Heart left ventricle (tissue), 16 donors: ENCODE measurements around the gene COL28A1. TPM values are rescaled to one million over a fixed set of nuclear protein-coding genes. Genes with fewer than 3 reads are reported as not detected.

Source experiments
- ATAC-seq, 4 donors: fragments of 200-7000 bp; cut with Tn5 transposase; one replicate each; pipeline ENCODE4 v1.9.1; 2020 to 2022; ENCODE audit warnings: moderate library complexity in 4 of 4, mild to moderate bottlenecking in 3 of 4, moderate number of reproducible peaks in 1 of 4
- DNase-seq, 5 donors: peaks; one replicate each; pipeline ENCODE4 v3.0.0-alpha.2; 2020
- H3K27ac ChIP-seq, 12 donors: fragments of 200-600 bp; sonication (generic) in 4 of 12; one replicate each; pipeline versions ENCODE4 v1.5.0 to v1.8.0; 2016 to 2022; ENCODE audit warnings: mild to moderate bottlenecking in 2 of 12
- H3K27me3 ChIP-seq, 9 donors: fragments of 200-600 bp; sonication (generic) in 2 of 9; one replicate each; pipeline versions ENCODE4 v1.5.1 to v1.8.0; 2016 to 2022; ENCODE audit warnings: mild to moderate bottlenecking in 3 of 9
- H3K36me3 ChIP-seq, 9 donors: fragments of 200-600 bp; sonication (generic) in 2 of 9; one replicate each; pipeline versions ENCODE4 v1.5.0 to v1.8.0; 2018 to 2022; ENCODE audit warnings: mild to moderate bottlenecking in 2 of 9
- H3K4me1 ChIP-seq, 12 donors: fragments of 200-600 bp; sonication (generic) in 4 of 12; one replicate each; pipeline versions ENCODE4 v1.5.0 to v1.8.0; 2016 to 2022; ENCODE audit warnings: mild to moderate bottlenecking in 3 of 12
- H3K4me3 ChIP-seq, 12 donors: fragments of 200-600 bp; sonication (generic) in 4 of 12; one replicate each; pipeline versions ENCODE4 v1.5.0 to v1.8.0; 2017 to 2022; ENCODE audit warnings: mild to moderate bottlenecking in 9 of 12, moderate library complexity in 4 of 12
- H3K9me3 ChIP-seq, 12 donors: fragments of 200-600 bp; sonication (generic) in 4 of 12; one replicate each; pipeline versions ENCODE4 v1.5.0 to v1.8.0; 2016 to 2022; ENCODE audit warnings: mild to moderate bottlenecking in 1 of 12
- CTCF ChIP-seq, 12 donors: fragments of 200-600 bp; sonication (generic) in 4 of 12; IDR thresholded peaks; one replicate each; pipeline versions ENCODE4 v1.5.0 to v1.8.0; 2018 to 2022; ENCODE audit warnings: antibody characterized with exemption in 12 of 12, mild to moderate bottlenecking in 5 of 12
- POLR2A ChIP-seq, 2 donors: fragments of 450-650 bp; IDR thresholded peaks; one replicate each; pipeline ENCODE4 v1.6.1; 2017; ENCODE audit warnings: antibody characterized with exemption in 2 of 2, mild to moderate bottlenecking in 2 of 2, moderate library complexity in 2 of 2
- WGBS, 4 donors: extraction: QIAGEN DNeasy Blood & Tissue Kit in 2 of 4; methylation state at CpG; one replicate each; pipeline versions ENCODE4 v1.1.5 to v1.1.7; 2013 to 2018; 5-methylcytosine and 5-hydroxymethylcytosine counted together
- intact Hi-C, 10 donors: fragments of 100-400 bp; cut with DNase I; formaldehyde crosslinking; loops; one replicate each; pipeline versions ENCODE4 v1.11.1 to v1.14.2; 2022
- polyA plus RNA-seq, 2 donors: library from polyadenylated mRNA; stranded (reverse); fragments of 200-250 nt; gene quantifications; one replicate each; pipeline ENCODE4 v1.2.3, GENCODE V29; 2013
- total RNA-seq, 9 donors: library from RNA; depleted of rRNA in 2 of 9; stranded (reverse); fragments of >200 nt in 2 of 9; fragmentation: NEBNext Ultra II Directional in 3 of 9; extraction: Animal tissue kit (Norgen Biotek cat#: 25700) in 3 of 9; gene quantifications; one replicate each; pipeline versions ENCODE4 v1.1.0 to v1.2.4, GENCODE V29; 2016 to 2023
- donor health status: ischemic (EF 13 %, LVEDD 7.1; RV severe dilation, severe dysfunction).
- donor health status: healthy with polysubstance abuse.
- donor health status: DM: no; HTN: yes; CAD: no.
- donor health status: DM: no; HTN: no; CAD: no.
- donor health status: ischemic (EF 25% LVEDD 6.9; RV normal size, moderate dysfunction).
- donor health status: ischemic (EF 25% LVEDD 5.7; RV mildly dilated, moderate dysfunction).
- donor health status: healthy.
- donor health status: DM: yes; HTN: yes; CAD: no.
- donor health status: ischemic (EF 35%, LVEDD 5.7; RV mildly dilated, moderate dysfunction).
- donor health status: nonischemic (EF 11% LVEDD 7.7; RV severe dilation, severe dysfunction).
- donor health status: DM: yes; HTN: yes; CAD: no.
- donor health status: PGD.
- donor health status: ischemic (EF 29% LVEDD 5.4; RV normal size, mild dysfunction).
- donor health status: nonischemic (EF 23%, LVEDD 6.1; RV moderate dilation, normal function).

COL28A1 gene
- total and polyA plus RNA-seq, 11 donors, result 0.28 to 4.4 (median 1.2) TPM

- DNase-seq (no peak), ATAC-seq (no peak)
- Histone ChIP-seq H3K36me3 (no peaks in the 10 kb centered on the region), H3K4me3 (no peak overlapping the region), H3K27me3 (no peaks in the 10 kb centered on the region), H3K9me3 (no peaks in the 10 kb centered on the region), H3K27ac (no peak overlapping the region), H3K4me1 (no peaks in the 10 kb centered on the region)
- WGBS, 4 donors, result 29 to 36% (median 36%) methylated on average over 2 of the region's 2 CpGs
- intact Hi-C loops, result loop anchor here in 1 of 10 donors (2.0 kb wide), 1 partner anchor 42 kb away; no protein-coding TSS in a partner anchor
- TF ChIP-seq CTCF (IDR thresholded peaks at IDR 0.05) (no peak), POLR2A (IDR thresholded peaks at IDR 0.05) (no peak)
Measured at GRCh38 chr7:7351156-7351555, 184.5 kb downstream of the COL28A1 start.

- WGBS, 4 donors, result 85 to 93% (median 89%) methylated on average over 2 of the region's 2 CpGs
- H3K4me3 ChIP-seq, result no peak overlapping the region
- no peaks in the 10 kb centered on the region for H3K4me1 ChIP-seq
- no peak for TF ChIP-seq CTCF (IDR thresholded peaks at IDR 0.05)
- no peak for TF ChIP-seq POLR2A (IDR thresholded peaks at IDR 0.05)
- DNase-seq (no peak), ATAC-seq (no peak)
- no peaks in the 10 kb centered on the region for H3K36me3 ChIP-seq
- intact Hi-C loops, result no loop called here
- no peak overlapping the region for H3K27ac ChIP-seq
- no peaks in the 10 kb centered on the region for H3K27me3 ChIP-seq
- H3K9me3 ChIP-seq, result no peaks in the 10 kb centered on the region
Measured at GRCh38 chr7:7349156-7349555, 186.5 kb downstream of the COL28A1 start.

- TF ChIP-seq POLR2A (IDR thresholded peaks at IDR 0.05), result no peak
- no peak for TF ChIP-seq CTCF (IDR thresholded peaks at IDR 0.05)
- Histone ChIP-seq H3K9me3 (no peaks in the 10 kb centered on the region), H3K4me1 (no peaks in the 10 kb centered on the region), H3K36me3 (no peaks in the 10 kb centered on the region), H3K27me3 (no peaks in the 10 kb centered on the region), H3K27ac (no peak overlapping the region), H3K4me3 (no peak overlapping the region)
- no peak for DNase-seq
- intact Hi-C loops, result no loop called here
- ATAC-seq, result no peak
Measured at GRCh38 chr7:7347045-7347444, 188.6 kb downstream of the COL28A1 start.

GRCh38 chr7:7344583-7344982, 191.1 kb downstream of the COL28A1 start:
- DNase-seq (no peak), ATAC-seq (no peak)
- no peak for TF ChIP-seq CTCF (IDR thresholded peaks at IDR 0.05)
- no peak for TF ChIP-seq POLR2A (IDR thresholded peaks at IDR 0.05)
- no peak overlapping the region for H3K27ac ChIP-seq
- intact Hi-C loops, result no loop called here
- no peaks in the 10 kb centered on the region for H3K36me3 ChIP-seq
- no peaks in the 10 kb centered on the region for H3K9me3 ChIP-seq
- WGBS, 4 donors, result 87 to 92% (median 88%) methylated on average over 3 of the region's 3 CpGs
- H3K4me1 ChIP-seq, result no peaks in the 10 kb centered on the region
- H3K27me3 ChIP-seq, result peaks cover 0 to 3% (median 0%) of the 10 kb centered on the region in 9 donors
- H3K4me3 ChIP-seq, result no peak overlapping the region
